ENCODE results near the gene PLEKHA4.

The PLEKHA4 gene

GRCh38 chr19:48812094-48812929, 56.1 kb downstream of the PLEKHA4 start:
- Histone ChIP-seq H3K9me2 (replicated peaks; ENCODE audit: control insufficient read depth, low read length) (no peaks in the 10 kb centered on the region), H3K4me1 (ENCODE audit: control insufficient read depth, low read length) (peaks cover 38% of the 10 kb centered on the region), H3K4me3 (ENCODE audit: low read length) (peak overlapping the region; percentile 82), H4K20me1 (ENCODE audit: control insufficient read depth, insufficient read depth, low read depth, low read length) (no peaks in the 10 kb centered on the region), H3K27me3 (ENCODE audit: control insufficient read depth, low read length) (no peaks in the 10 kb centered on the region), H3K79me2 (ENCODE audit: control insufficient read depth, low read length) (peaks cover 31% of the 10 kb centered on the region), H3K36me3 (ENCODE audit: control insufficient read depth, low read length) (peaks cover 9% of the 10 kb centered on the region), H3K4me2 (ENCODE audit: low read length) (peak overlapping the region; percentile 77), H3K27ac (ENCODE audit: low read depth, low read length) (peak overlapping the region; percentile 52), H3K9me3 (ENCODE audit: control insufficient read depth, insufficient read depth, low read length) (no peaks in the 10 kb centered on the region), H3F3A (ENCODE audit: control insufficient read depth, insufficient read depth) (peaks cover 10% of the 10 kb centered on the region)
- TF ChIP-seq CTCF (IDR thresholded peaks at IDR 0.05; ENCODE audit: low read depth, low read length, poor library complexity, severe bottlenecking) = no peak
- TF ChIP-seq EZH2phosphoT487 (IDR thresholded peaks at IDR 0.05; ENCODE audit: borderline replicate concordance, low read length) = no peak

GRCh38 chr19:48810151-48810550, 58.3 kb downstream of the PLEKHA4 start:
- Histone ChIP-seq H3K4me3 (ENCODE audit: low read length) (peak overlapping the region; percentile 82), H3F3A (ENCODE audit: control insufficient read depth, insufficient read depth) (peaks cover 10% of the 10 kb centered on the region), H3K27me3 (ENCODE audit: control insufficient read depth, low read length) (no peaks in the 10 kb centered on the region), H3K4me1 (ENCODE audit: control insufficient read depth, low read length) (peaks cover 23% of the 10 kb centered on the region), H3K79me2 (ENCODE audit: control insufficient read depth, low read length) (peaks cover 31% of the 10 kb centered on the region), H4K20me1 (ENCODE audit: control insufficient read depth, insufficient read depth, low read depth, low read length) (no peaks in the 10 kb centered on the region), H3K36me3 (ENCODE audit: control insufficient read depth, low read length) (peaks cover 15% of the 10 kb centered on the region), H3K9me2 (replicated peaks; ENCODE audit: control insufficient read depth, low read length) (no peaks in the 10 kb centered on the region), H3K27ac (ENCODE audit: low read depth, low read length) (peak overlapping the region; percentile 36), H3K9me3 (ENCODE audit: control insufficient read depth, insufficient read depth, low read length) (no peaks in the 10 kb centered on the region), H3K4me2 (ENCODE audit: low read length) (peak overlapping the region; percentile 77)
- TF ChIP-seq CTCF (IDR thresholded peaks at IDR 0.05; ENCODE audit: low read depth, low read length, poor library complexity, severe bottlenecking) (no peak), EZH2phosphoT487 (IDR thresholded peaks at IDR 0.05; ENCODE audit: borderline replicate concordance, low read length) (no peak)

GRCh38 chr19:48807590-48808308, 60.7 kb downstream of the PLEKHA4 start:
- H3K79me2 ChIP-seq (ENCODE audit: control insufficient read depth, low read length) = peaks cover 31% of the 10 kb centered on the region
- H4K20me1 ChIP-seq (ENCODE audit: control insufficient read depth, insufficient read depth, low read depth, low read length) = no peaks in the 10 kb centered on the region
- H3K27me3 ChIP-seq (ENCODE audit: control insufficient read depth, low read length) = no peaks in the 10 kb centered on the region
- no peaks in the 10 kb centered on the region for H3K9me2 ChIP-seq (replicated peaks; ENCODE audit: control insufficient read depth, low read length)
- peaks cover 20% of the 10 kb centered on the region for H3K4me1 ChIP-seq (ENCODE audit: control insufficient read depth, low read length)
- peaks cover 8% of the 10 kb centered on the region for H3F3A ChIP-seq (ENCODE audit: control insufficient read depth, insufficient read depth)
- no peak overlapping the region for H3K4me2 ChIP-seq (ENCODE audit: low read length)
- no peak overlapping the region for H3K4me3 ChIP-seq (ENCODE audit: low read length)
- peaks cover 15% of the 10 kb centered on the region for H3K36me3 ChIP-seq (ENCODE audit: control insufficient read depth, low read length)
- no peak overlapping the region for H3K27ac ChIP-seq (ENCODE audit: low read depth, low read length)
- peak; percentile 50 for TF ChIP-seq CTCF (IDR thresholded peaks at IDR 0.05; ENCODE audit: low read depth, low read length, poor library complexity, severe bottlenecking)
- TF ChIP-seq EZH2phosphoT487 (IDR thresholded peaks at IDR 0.05; ENCODE audit: borderline replicate concordance, low read length) = no peak
- H3K9me3 ChIP-seq (ENCODE audit: control insufficient read depth, insufficient read depth, low read length) = no peaks in the 10 kb centered on the region
